Posterior vena cava (tissue), 2 donors: ENCODE measurements around the gene TMEM126B. TPM values are rescaled to one million over a fixed set of nuclear protein-coding genes. Genes with fewer than 3 reads are reported as not detected.
"Not testable (repeated sequence)": the region's sequence is repeated elsewhere in the genome, so short reads cannot be mapped to it uniquely, and the experiment has no call there.

ENCODE experiments used
- DNase-seq: peaks from one replicate; pipeline ENCODE4 v3.0.0-alpha.2; 2020; ENCODE audit warnings: low spot score
- intact Hi-C, 2 donors: fragments of 100-400 bp; cut with DNase I; formaldehyde crosslinking; loops; one replicate each; pipeline versions ENCODE4 v1.14.1 to v1.14.2; 2022 to 2023
- long read RNA-seq, 2 donors: library from polyadenylated mRNA; unstranded; transcript quantifications; one replicate each; pipeline ENCODE4 v2.0.0, GENCODE V29; 2020 to 2021
- total RNA-seq, 2 donors: library from RNA; stranded (reverse); fragmentation: NEBNext Ultra II Directional; extraction: Animal tissue kit (Norgen Biotek cat#: 25700); gene quantifications; one replicate each; pipeline ENCODE4 v1.2.1, GENCODE V29; 2021
- donor health status: DM: yes; HTN: yes; CAD: no.
- donor health status: DM: yes; HTN: yes; CAD: no.

TMEM126B gene
- 10 to 100 TPM; 55.1 to 59.5 TPM for total RNA-seq
- long read RNA-seq, donor 1, transcript TMEM126B-202 (6 exons, 1,210 nt), result major isoform, 5 of 9 reads
- long read RNA-seq, donor 1, partial matches to known transcripts, result 1 of 9 reads
- long read RNA-seq, donor 1, other reads (novel, unspliced or antisense), result 1 of 9 reads
- long read RNA-seq, donor 2, transcript TMEM126B-202 (6 exons, 1,210 nt), result major isoform, 29 of 52 reads
- long read RNA-seq, donor 2, transcript TMEM126B-201 (5 exons, 989 nt), result minor isoform, 12 of 52 reads
- long read RNA-seq, donor 2, partial matches to known transcripts, result 5 of 52 reads
- long read RNA-seq, donor 2, other reads (novel, unspliced or antisense), result 5 of 52 reads

DNA sequence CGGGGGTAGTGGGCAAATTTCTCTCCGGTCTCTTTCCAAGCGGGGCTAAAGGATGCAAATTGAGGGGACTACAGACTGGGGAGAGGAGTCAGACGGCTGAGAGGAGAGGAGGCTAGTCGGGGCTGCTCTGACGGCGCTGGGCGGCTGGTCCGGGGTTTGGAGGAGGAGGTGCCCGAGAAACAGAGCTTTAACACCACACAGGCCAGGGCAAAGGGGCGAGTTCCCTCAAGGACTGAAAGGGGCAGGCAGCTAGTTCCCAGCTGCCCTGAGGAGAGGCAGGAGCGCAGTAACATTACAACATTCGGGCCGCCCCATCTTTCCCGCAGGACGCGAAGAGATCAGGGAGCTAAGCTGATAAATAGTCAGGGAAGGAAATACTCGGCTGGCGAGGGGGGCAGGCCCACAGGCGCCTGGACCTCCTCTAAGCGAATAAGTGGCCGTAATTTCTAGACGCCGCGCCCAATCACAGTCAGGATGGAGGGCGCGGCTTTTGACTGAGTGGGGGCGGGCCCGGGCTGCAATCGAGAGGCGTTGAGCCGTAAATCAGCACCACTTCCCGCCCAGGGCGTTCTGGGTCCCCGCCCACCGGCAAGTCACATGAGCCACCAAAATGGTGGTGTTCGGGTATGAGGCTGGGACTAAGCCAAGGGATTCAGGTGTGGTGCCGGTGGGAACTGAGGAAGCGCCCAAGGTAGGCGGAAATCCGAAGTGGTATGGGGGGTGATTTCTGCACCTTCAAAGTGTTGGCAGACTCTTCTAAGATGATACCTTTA lies at the start of gene TMEM126B:
Gene TMEM126B, plus strand, starts transcription at position 596 of the 773 bp plus-strand sequence. Its CDS starts 15 bp downstream, at position 611.
- intact Hi-C loops, result no loop called here
- peak; percentile 99 for DNase-seq

DNA sequence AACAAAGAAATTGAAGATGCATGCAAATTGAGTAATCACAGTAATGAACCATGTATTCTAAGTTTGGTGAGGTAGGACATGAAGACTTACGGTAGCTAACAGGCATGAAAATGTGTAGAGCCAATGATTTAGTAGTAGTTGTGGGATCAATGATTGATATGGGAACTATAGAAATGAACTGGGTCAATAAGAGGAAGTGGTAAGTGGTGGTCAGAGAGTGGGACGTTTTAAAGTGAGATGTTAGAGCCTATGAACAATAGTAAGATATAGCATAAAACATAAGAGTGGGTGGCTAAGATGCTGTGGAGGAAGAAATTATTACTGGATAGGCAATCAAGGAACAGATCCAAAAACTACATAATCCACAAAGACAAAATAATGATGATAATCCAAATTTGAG lies 46.3 kb upstream of the TMEM126B start:
- no peak for DNase-seq
- intact Hi-C loops, result no loop called here

DNA sequence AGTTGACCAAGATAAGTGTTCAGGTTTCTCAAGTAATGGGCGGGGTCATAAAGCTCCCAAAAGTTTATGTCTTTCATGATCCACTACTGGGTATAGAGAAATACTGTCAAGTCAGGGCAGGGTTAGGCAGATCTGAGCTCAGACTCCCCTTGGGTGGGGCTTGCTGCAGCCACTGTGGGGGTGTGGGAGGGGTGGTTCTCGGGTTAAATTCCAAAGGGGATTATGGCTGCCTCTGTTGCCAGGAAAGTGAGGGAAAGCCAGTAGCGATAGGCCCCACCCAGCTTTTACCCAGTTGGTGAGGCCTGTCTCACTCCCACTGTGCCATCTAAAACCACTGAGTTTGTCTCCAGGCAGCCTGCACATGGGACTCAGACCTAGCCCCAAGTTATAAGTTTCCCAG lies 39.0 kb upstream of the TMEM126B start:
- intact Hi-C loops, result no loop called here
- no peak for DNase-seq

DNA sequence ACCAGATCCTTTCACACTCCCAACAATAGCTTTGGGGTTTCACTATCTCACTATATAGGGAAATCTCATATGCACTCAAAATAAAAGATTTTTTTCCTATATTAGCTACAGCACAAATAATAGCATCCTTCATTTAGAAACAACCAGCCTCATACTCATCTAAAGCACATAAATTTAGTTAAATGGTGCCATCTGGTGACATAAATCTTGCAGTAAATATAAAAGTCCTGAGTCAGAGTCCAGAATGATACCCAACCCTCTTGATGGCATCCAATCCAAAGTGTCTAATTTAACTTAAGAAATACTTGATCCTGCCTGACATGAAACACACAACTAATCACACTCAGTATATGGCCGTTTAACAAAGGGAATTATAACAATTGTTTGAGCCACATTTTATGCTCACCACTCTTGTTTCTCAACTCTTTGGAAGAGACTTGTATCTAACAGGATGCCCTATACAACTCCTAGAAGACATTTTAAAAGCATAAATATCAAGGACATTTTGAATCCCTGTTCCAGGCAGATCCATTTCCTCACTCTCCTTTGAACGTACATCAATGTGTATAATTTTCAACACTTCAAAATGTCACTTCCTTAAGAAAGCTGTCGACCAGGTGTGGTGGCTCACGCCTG lies 37.4 kb upstream of the TMEM126B start:
- intact Hi-C loops, result no loop called here
- no peak for DNase-seq

DNA sequence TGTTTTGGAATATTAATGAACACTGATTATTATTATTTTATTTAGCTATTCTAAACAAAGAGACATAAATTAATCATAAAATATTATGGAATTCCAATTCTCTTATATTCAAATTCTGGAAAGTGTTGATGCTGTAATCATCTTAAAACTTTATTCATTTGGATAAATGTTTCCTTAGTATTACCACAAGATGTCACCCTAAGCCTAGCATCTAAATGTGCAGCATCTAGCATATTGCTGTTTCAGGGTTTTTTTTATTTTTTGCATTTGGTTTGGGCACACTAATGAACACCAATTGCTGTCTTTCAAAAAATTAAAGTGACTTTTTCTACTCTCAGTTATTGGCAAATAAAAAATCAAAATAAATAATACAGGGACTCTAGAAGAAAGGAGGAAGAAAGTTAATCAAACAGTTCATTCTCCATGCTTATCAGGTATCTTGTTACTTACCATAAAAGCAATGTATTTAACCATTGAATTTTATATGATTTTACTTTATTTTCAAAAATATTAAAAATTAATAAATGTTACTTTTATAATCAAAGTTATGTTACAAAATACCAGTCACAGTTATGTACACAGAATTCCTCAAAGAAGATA lies 33.0 kb upstream of the TMEM126B start:
- intact Hi-C loops, result no loop called here
- DNase-seq, result no peak

DNA sequence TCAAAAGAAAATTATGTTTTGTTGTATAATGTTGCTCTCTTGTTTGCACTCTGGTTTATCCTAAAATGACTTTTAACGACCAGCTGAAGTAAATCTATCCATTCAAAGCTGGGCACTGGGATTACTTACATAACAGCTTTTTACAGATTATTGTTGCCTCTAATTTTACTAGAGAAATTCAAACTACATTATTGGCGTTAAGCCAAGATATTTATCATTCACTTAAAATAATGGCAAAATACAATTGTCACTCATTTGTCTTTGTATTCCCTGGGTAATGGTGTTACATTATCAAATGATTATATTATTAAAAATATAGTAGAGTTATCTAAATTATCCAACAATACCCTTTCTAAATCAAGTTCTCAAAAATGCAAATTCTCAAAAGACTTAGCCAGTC lies 31.5 kb upstream of the TMEM126B start:
- DNase-seq, result no peak
- intact Hi-C loops, result no loop called here

DNA sequence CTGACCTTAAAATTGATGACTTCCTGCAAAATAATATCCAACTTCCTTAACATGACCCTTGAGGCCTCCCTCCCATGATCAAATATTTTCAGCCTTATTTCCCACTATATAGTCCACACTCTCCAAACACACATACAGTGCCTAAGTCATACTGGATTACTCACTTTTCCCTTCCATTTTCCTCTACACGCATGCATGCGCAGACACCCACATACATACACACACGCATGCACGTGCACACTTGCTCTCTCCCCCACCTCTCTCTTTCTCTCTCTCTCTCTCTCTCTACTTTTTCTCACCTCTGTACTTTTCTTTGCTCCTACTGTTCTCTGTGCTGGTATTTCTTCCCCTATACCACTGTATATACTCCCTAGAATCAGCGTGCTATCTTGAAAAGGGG lies 29.3 kb upstream of the TMEM126B start:
- intact Hi-C loops, result no loop called here
- no peak for DNase-seq

DNA sequence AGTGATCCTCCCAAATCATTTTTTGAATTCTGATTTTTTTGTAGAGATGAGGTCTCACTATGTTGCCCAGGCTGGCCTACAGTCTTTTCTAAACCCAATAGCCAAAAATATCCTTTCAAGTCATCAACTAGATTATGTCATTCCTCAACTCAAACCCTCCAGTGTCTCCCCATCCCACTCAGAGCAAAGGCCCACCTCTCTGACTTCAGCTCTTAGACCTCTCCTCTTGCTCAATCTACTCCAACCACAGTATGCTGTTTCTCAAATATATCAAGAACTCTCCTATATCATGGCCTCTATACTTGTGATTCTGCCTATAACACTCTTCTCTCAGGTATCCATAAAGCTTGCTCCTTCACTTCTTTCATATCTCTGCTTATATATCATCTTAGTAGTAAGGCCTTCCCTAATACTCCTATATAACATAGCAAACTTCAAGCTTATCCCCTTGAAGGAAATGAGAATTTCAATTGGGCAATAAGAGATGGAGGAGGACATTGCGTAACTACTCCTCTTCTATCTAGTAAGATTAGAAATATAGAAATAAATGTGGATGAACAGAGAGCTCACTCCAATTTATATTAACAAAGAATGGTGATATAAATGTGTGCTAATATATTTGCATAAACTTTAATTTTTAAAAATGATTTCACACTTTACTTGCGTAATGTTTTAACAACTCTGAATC lies 25.7 kb upstream of the TMEM126B start:
- intact Hi-C loops, result no loop called here
- no peak for DNase-seq

DNA sequence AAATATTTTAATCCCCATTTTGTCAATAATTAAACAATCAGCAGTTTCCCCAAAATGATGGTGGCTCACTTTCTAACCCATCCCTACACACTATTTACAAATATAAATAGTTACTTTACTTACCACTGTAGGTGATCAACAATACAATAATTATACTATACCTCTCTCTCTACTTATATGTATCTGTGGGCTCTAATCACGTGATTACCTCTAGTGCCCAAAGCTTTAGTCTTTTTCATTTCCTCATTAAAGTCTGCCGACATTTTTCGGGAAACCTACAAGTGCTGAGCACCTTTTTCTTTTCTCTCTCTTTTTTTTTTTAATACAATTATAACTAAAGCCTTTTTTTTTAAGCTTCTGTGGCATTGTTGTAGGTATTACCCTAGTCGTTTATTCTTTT lies 25.2 kb upstream of the TMEM126B start:
- intact Hi-C loops, result no loop called here

DNA sequence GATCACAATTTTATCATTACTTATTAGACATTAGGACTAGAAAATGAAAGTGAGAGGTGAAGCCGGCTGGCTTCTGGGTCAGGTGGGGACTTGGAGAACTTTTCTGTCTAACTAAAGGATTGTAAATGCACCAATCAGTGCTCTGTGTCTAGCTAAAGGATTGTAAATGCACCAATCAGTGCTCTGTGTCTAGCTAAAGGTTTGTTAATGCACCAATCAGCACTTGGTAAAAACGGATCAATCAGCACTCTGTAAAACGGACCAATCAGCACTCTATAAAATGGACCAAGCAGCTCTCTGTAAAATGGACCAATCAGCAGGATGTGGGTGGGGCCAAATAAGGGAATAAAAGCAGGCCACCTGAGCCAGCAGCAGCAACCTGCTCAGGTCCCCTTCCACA lies 22.2 kb upstream of the TMEM126B start:
- DNase-seq, intact Hi-C loops: not testable (repeated sequence)

More for the DNA sequence above, 25.2 kb upstream of the TMEM126B start:
- no peak for DNase-seq

DNA sequence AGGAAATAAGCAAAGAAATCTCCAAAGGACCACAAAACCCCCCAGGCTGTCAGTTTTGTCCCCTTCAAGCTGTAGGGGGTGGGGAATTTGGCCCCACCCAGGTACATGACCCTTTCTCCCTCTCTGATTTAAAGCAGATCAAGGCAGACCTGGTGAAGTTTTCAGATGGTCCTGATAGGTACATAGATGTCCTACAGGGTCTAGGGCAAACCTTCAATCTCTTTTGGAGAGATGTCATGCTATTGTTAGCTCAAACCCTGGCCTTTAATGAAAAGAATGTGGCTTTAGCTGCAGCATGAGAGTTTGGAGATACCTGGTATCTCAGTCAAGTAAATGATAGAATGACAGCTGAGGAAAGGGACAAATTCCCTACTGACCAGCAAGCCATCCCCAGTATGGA lies 19.8 kb upstream of the TMEM126B start:
- DNase-seq, intact Hi-C loops: not testable (repeated sequence)

DNA sequence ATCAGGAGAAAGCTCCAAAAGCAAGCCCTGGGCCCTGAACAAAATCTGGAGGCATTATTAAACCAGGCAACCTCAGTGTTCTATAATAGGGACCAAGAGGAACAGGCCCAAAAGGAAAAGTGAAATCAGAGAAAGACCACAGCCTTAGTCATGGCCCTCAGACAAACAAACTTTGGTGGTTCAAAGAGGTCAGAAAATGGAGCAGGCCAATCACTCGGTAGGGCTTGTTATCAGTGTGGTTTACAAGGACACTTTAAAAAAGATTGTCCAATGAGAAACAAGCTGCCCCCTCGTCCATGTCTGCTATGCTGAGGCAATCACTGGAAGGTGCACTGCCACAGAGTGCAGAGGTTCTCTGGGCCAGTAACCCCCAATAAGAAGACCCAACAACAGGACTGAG lies 19.1 kb upstream of the TMEM126B start:
- DNase-seq, intact Hi-C loops: not testable (repeated sequence)

DNA sequence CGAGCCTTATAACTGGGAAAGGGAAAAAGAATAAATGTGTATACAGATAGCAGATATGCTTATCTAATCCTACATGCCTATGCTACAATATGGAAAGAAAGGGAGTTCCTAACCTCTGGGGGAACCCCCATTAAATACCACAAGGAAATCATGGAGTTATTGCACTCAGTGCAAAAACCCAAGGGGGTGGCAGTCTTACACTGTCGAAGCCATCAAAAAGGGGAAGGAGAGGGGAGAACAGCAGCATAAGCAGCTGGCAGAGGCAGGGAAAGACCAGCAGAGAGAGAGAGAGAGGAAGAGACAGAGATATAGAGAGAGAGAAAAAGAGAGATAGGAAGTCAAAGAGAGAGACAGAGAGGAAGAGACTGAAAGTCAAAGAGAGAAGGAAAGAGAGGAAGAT lies 16.8 kb upstream of the TMEM126B start:
- intact Hi-C loops, DNase-seq: not testable (repeated sequence)

DNA sequence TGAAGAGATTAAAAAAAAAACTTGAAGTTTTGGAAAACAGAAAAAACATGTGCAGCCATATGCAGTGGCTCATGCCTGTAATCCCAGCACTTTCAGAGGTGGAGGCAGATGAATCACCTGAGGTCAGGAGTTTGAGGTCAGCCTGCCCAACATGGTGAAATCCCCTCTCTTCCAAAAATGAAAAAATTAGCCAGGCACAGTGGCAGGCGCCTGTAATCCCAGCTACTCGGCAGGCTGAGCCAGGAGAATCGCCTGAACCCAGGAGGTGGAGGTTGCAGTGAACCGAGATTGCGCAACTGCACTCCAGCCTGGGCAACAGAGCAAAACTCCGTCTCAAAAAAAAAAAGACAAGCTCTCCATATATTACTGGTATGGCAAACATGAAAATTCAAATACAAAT lies 8.9 kb upstream of the TMEM126B start:
- intact Hi-C loops, result no loop called here

DNA sequence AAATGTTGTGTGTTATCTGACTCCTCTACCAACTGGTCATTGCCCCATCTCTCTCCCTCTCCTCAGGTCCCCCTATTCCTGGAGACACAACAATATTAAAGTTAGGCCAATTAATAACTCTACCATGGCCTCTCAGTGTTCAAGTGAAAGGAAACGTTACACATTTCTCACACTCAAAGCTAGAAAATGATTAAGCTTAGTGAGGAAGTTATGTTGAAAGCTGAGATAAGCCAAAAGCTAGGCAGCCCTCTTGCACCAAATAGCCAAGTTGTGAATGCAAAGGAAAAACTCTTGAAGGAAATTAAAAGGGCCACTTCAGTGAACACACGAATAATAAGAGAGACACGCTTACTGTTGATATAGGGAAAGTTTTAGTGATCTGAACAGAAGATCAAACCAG lies 8.1 kb upstream of the TMEM126B start:
- no peak for DNase-seq
- intact Hi-C loops, result no loop called here

More for the DNA sequence above, 8.9 kb upstream of the TMEM126B start:
- no peak for DNase-seq

DNA sequence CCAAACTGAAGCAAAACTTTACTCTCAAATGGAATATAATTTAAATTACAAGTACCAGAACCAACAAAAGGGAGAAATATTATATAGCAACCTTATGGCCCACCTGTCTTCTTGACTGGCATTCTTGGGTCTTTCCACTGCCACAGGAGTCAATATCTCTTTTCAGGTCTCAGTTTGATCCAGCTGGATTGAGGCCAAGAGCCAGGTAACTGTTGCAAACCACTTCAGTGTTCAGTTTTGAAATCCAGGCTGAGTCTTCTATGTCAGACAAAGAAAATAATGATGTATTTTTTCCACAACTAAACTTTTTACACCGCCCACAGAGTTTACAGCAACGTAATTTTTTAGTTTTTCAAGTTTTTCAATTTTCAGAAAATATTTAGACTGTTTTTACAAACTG lies 1.9 kb upstream of the TMEM126B start:
- DNase-seq, result no peak
- intact Hi-C loops, result no loop called here

DNA sequence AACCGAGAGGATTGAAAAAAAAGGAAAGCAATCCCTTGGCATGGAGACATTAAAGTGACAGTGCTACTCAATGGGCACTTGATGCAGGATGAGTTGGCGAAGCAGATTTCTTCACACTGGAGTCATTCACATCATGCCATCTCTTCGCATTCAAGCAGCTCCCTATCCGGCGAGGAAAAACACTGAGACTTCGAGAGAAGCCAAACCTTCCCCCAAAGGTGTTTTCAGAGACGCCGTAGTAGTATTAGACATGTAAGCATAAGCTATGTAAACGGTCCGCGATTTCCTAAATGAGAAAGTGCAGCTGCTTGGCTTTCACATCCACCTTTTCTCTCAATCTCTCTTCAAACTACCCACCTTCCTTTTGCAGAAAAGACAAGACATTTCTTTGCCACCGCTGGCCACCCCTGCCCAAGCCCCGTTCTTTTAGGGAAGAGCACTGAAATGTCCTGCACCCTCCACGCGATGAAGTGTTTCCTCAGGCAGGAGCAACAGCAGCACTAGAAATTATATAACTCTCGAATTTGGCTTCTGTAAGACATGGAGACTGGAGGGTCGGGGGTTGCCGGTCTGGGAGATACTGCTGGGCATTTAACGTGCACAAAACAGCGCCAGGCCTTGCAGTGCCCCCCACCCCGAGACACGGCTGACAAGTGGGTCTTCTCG lies 928 bp upstream of the TMEM126B start, which contains the start of gene DLG2:
Gene DLG2, minus strand, starts transcription at position 13 of the 666 bp plus-strand sequence.
- intact Hi-C loops, result no loop called here
- peak; percentile 80 for DNase-seq

DNA sequence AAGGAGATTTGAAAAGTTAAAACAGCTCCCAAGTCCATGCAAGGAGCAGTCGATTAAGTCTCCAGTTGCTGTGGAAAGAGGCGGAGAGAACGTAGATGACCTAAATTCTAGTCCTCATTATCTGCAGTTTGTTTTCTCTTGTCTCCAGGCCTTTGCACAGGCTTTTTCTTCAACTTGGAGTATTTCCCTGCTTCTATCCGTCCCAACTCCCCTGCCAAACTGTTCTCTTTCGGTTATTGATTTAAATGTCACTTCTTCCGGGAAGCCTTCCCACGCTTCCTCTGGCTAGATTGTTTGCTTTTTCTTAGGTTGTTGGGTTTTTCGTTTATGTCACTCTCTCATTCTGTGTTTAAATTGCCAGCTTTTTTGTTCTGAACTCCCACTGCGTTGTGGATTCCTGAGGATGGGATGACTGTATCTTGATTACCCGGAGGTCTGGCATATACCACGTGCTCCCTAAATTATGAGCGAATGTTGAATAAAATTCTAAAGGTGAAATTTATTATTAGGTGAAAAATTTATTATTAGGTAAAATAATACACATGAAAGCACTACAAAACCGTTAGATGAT lies 463 bp downstream of the TMEM126B start:
- intact Hi-C loops, result no loop called here
- DNase-seq, result no peak
